ENCODE measurements around the gene SHISA7. TPM values are rescaled to one million over a fixed set of nuclear protein-coding genes. Genes with fewer than 3 reads are reported as not detected.
"Not testable (repeated sequence)": the region's sequence is repeated elsewhere in the genome, so short reads cannot be mapped to it uniquely, and the experiment has no call there.

Gene SHISA7
- total RNA-seq, 1 donor from 2014 or later = not detected

DNA sequence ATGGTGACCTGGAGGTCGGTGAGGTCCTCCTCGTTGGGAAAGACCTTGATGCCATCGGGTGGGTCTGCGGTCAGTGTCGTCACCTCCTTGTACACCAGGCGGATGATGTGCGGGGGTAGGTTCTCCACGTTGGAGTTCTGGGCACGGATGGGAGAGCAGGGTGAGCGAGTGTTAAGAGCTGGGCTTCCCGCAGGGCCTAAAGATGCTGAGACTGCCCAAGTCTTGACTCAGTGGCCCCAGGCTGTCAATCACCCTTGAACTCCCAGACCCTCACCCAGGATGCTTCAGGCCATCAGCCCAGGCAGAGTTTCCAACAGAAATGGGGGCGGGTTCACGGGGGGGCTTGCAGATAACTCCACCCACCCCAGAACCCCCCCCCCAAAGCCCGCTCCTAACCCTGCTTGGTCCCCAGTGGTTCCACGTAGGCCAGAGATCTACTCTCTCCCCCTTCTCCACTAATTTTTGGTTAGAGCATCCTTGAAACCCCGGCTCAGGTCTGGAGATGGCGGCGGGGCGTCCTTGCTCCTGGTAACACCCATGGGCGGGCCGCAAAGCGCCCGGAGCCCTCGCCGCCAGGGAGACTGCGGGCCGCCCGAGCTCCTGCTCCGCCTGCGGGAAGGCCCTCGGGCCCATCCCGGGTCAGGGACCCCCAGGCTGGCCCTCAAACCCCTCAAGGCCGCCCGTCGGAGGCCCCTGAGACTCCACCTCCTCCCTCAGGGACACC, 36.1 kb downstream of the SHISA7 start:
- peaks cover 16% of the 10 kb centered on the region for H3K9me3 Mint-ChIP-seq
- H3K4me3 Mint-ChIP-seq (ENCODE audit: low read depth) = peak overlapping the region; percentile 91
- no peak for DNase-seq (ENCODE audit: low spot score)

GRCh38 chr19:55406091-55406825, 36.8 kb downstream of the SHISA7 start:
- peak overlapping the region; percentile 91 for H3K4me3 Mint-ChIP-seq (ENCODE audit: low read depth)
- H3K27ac Mint-ChIP-seq = peak overlapping the region; percentile 81
- H3K36me3 Mint-ChIP-seq (ENCODE audit: low read depth) = peaks cover 64% of the 10 kb centered on the region
- intact Hi-C loops (cut with micrococcal nuclease) = loop anchor here (2.0 kb wide), 1 partner anchor 21 kb away; the partner anchor contains the start of genes RPL28 and TMEM238
- H3K9me3 Mint-ChIP-seq = peaks cover 16% of the 10 kb centered on the region
- DNase-seq (ENCODE audit: low spot score) = no peak
- H3K27me3 Mint-ChIP-seq (ENCODE audit: low read depth) = peaks cover 1% of the 10 kb centered on the region
- H3K4me1 Mint-ChIP-seq (ENCODE audit: low read depth) = peaks cover 23% of the 10 kb centered on the region

More for the DNA sequence above, 36.1 kb downstream of the SHISA7 start:
- peak overlapping the region; percentile 81 for H3K27ac Mint-ChIP-seq
- intact Hi-C loops (cut with micrococcal nuclease) = loop anchor here (2.0 kb wide), 1 partner anchor 22 kb away; the partner anchor contains the start of genes RPL28 and TMEM238
- peaks cover 60% of the 10 kb centered on the region for H3K36me3 Mint-ChIP-seq (ENCODE audit: low read depth)
- H3K4me1 Mint-ChIP-seq (ENCODE audit: low read depth) = peaks cover 23% of the 10 kb centered on the region
- H3K27me3 Mint-ChIP-seq (ENCODE audit: low read depth) = peaks cover 4% of the 10 kb centered on the region

GRCh38 chr19:55405638-55406037, 37.5 kb downstream of the SHISA7 start:
- Mint-ChIP-seq H3K27ac (peak overlapping the region; percentile 65), H3K4me1 (ENCODE audit: low read depth) (peaks cover 23% of the 10 kb centered on the region), H3K27me3 (ENCODE audit: low read depth) (no peaks in the 10 kb centered on the region), H3K9me3 (peaks cover 16% of the 10 kb centered on the region), H3K36me3 (ENCODE audit: low read depth) (peaks cover 70% of the 10 kb centered on the region), H3K4me3 (ENCODE audit: low read depth) (peak overlapping the region; percentile 91)
- DNase-seq (ENCODE audit: low spot score) = no peak
- intact Hi-C loops (cut with micrococcal nuclease) = loop anchor here (2.0 kb wide), 1 partner anchor 21 kb away; the partner anchor contains the start of genes RPL28 and TMEM238

GRCh38 chr19:55402509-55402908, 40.6 kb downstream of the SHISA7 start:
- no peak for DNase-seq (ENCODE audit: low spot score)
- Mint-ChIP-seq H3K27ac (no peak overlapping the region), H3K4me1 (ENCODE audit: low read depth) (peaks cover 29% of the 10 kb centered on the region), H3K36me3 (ENCODE audit: low read depth) (peaks cover 63% of the 10 kb centered on the region), H3K27me3 (ENCODE audit: low read depth) (no peaks in the 10 kb centered on the region), H3K9me3 (no peaks in the 10 kb centered on the region), H3K4me3 (ENCODE audit: low read depth) (no peak overlapping the region)
- intact Hi-C loops (cut with micrococcal nuclease) = no loop called here

GRCh38 chr19:55401390-55401789, 41.7 kb downstream of the SHISA7 start:
- intact Hi-C loops (cut with micrococcal nuclease); H3K4me3 Mint-ChIP-seq (ENCODE audit: low read depth); H3K27me3 Mint-ChIP-seq (ENCODE audit: low read depth); DNase-seq (ENCODE audit: low spot score); H3K27ac Mint-ChIP-seq; H3K9me3 Mint-ChIP-seq: not testable (repeated sequence)
- Mint-ChIP-seq H3K36me3 (ENCODE audit: low read depth) (peaks cover 54% of the 10 kb centered on the region), H3K4me1 (ENCODE audit: low read depth) (peaks cover 26% of the 10 kb centered on the region)

DNA sequence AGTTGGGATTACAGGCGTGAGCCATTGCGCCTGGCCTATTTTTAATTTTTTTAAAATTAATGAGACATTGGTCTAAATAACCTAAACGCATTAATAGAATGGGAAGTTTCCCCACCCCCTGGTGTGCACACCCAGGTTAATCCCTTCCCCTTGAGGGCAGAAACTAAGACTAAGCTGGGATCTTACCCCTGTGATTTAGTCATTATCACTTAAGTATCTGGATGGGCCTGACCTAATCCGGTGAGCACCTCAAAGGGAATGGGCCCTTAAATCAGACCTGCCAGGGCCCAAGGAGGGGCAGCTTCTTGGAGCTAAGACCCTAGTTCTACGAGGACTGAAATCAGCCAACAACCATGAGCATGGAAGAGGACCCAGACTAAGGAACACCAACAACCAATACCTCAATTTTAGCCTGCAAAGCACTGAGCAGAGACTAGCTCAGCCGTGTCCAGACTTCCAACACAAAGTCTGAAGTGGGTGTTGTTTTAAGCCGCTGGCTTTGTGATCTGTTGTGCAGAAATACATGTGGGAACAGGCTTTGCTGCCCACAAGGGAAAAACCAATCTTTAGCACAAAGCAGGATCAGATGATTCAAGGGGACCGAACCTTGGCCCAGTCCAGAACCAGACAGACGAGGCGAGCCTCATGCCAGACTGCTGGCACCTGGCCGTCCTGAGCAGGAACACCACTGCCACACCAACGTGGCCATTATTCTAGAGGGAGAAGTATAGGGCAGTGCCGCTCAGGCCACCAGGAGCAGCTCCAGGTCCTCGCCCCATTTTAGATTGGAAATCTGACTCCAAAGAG, 42.6 kb downstream of the SHISA7 start:
- no peak for DNase-seq (ENCODE audit: low spot score)
- intact Hi-C loops (cut with micrococcal nuclease) = no loop called here
- Mint-ChIP-seq H3K4me3 (ENCODE audit: low read depth) (no peak overlapping the region), H3K9me3 (no peaks in the 10 kb centered on the region), H3K36me3 (ENCODE audit: low read depth) (peaks cover 44% of the 10 kb centered on the region), H3K27me3 (ENCODE audit: low read depth) (no peaks in the 10 kb centered on the region), H3K27ac (no peak overlapping the region), H3K4me1 (ENCODE audit: low read depth) (peaks cover 17% of the 10 kb centered on the region)

DNA sequence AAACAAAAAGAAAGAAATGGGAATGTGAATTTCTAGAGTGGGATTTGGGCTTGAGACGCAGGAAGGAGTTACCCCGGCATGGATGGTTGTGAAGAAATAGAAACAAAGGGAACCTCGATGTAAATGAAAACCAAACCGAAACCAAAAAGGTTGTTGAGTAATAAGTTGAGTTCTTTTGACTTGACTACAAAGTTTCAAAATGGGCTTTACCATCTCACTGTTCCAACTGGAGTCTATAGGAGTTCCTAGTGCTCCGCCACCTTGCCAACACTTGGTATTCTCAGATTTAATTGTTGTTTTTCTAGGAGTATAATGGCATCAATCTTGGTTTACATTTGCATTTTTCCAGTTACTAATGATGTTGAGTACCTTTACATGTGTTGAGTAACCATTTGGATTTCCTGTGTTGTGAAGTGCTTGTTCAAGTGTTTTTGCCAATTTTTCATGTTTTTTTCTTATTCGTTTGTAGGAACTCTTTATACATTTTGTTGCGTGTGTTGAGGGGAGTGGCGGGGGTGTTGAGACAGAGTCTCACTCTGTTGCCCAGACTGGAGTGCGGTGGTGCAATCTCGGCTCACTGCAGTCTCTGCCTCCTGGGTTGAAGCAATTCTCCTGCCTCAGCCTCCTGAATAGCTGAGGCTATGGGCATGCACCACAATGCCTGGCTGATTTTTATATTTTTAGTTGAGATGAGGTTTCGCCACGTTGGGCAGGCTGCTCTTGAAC, 44.7 kb downstream of the SHISA7 start:
- Mint-ChIP-seq H3K36me3 (ENCODE audit: low read depth) (peaks cover 32% of the 10 kb centered on the region), H3K27me3 (ENCODE audit: low read depth) (no peaks in the 10 kb centered on the region), H3K4me3 (ENCODE audit: low read depth) (no peak overlapping the region), H3K4me1 (ENCODE audit: low read depth) (peaks cover 15% of the 10 kb centered on the region), H3K9me3 (no peaks in the 10 kb centered on the region), H3K27ac (peak overlapping the region; percentile 75)
- intact Hi-C loops (cut with micrococcal nuclease) = no loop called here
- DNase-seq (ENCODE audit: low spot score) = no peak

DNA sequence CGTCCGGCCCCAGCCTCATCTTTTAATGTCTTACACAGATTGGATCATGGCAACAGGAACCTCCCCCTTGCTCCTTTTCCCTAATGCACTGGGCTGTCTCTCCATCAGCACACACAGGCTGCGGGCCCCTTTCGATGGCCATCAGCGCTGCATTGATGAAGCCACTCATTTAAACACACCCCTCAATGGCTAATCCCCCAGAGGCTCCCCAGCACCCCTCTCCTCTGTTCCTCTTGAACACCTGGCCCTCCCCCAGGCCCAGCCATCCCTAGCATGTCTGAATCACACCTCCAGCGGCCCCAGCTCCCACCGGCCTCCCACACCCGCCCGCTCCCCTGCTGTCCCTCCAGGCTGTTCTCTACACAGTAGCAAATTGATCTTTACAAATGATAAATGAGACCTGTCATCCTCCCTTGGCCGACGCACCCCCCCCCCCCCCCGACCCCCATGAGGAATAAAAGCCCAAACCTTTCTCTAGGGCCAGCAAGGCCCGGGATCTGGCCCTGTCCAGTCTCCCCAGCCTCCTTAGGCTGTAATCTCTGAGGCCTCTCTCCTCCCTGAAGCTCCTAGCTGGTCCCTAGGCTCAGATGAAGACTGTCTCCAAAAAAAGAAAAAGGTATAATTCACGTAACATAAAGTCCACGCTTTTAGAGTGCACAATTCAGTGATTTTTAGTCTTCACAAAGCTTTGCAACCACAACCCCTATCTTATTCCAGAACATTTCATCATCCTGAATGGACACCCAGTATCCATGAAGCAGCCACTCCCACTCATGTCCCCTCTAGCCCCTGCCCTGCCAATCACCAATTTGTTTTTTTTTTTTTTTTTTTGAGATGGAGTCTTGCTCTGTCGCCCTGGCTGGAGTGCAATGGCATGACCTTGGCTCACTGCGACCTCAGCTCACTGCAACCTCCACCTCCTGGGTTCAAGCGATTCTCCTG, 50.0 kb downstream of the SHISA7 start:
- no peak for DNase-seq (ENCODE audit: low spot score)
- H3K9me3 Mint-ChIP-seq = no peaks in the 10 kb centered on the region
- H3K36me3 Mint-ChIP-seq (ENCODE audit: low read depth) = peaks cover 32% of the 10 kb centered on the region
- no peak overlapping the region for H3K4me3 Mint-ChIP-seq (ENCODE audit: low read depth)
- intact Hi-C loops (cut with micrococcal nuclease) = no loop called here
- no peaks in the 10 kb centered on the region for H3K27me3 Mint-ChIP-seq (ENCODE audit: low read depth)
- no peak overlapping the region for H3K27ac Mint-ChIP-seq
- H3K4me1 Mint-ChIP-seq (ENCODE audit: low read depth) = peaks cover 8% of the 10 kb centered on the region

- intact Hi-C loops (cut with micrococcal nuclease) = no loop called here
- Mint-ChIP-seq H3K4me1 (ENCODE audit: low read depth) (peaks cover 15% of the 10 kb centered on the region), H3K27me3 (ENCODE audit: low read depth) (no peaks in the 10 kb centered on the region), H3K36me3 (ENCODE audit: low read depth) (peaks cover 44% of the 10 kb centered on the region), H3K9me3 (no peaks in the 10 kb centered on the region), H3K27ac (no peak overlapping the region), H3K4me3 (ENCODE audit: low read depth) (no peak overlapping the region)
- DNase-seq (ENCODE audit: low spot score) = no peak
These were observed 51.1 kb downstream of the SHISA7 start for GRCh38 chr19:55391702-55392615.

DNA sequence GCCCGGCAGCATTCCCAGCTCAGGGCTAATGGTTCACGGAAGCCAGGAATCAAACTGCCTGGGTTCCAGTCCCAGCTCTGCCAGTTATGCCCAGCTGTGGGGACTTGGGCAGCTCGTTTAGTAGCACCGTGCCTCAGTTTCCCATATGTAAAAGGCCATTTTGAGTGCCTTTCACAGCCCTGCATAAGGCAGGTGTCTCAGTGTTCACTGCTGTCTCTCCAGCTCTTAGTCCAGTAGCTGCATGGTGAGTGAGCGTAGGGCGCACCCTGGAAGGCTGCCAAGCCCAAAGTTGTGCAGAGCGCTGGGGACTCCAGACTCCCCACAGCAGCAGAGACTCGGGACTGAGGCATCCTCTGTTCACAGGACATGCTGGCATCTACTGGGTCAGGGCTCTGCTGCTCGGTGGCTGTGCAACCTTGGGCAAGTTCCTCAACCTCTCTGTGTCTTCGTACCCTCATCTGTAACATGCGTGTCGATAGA, 51.9 kb downstream of the SHISA7 start:
- H3K4me1 Mint-ChIP-seq (ENCODE audit: low read depth) = peaks cover 17% of the 10 kb centered on the region

More for the DNA sequence above, 51.9 kb downstream of the SHISA7 start:
- H3K4me3 Mint-ChIP-seq (ENCODE audit: low read depth) = no peak overlapping the region
- intact Hi-C loops (cut with micrococcal nuclease) = no loop called here
- no peaks in the 10 kb centered on the region for H3K27me3 Mint-ChIP-seq (ENCODE audit: low read depth)
- H3K27ac Mint-ChIP-seq = no peak overlapping the region
- H3K36me3 Mint-ChIP-seq (ENCODE audit: low read depth) = peaks cover 51% of the 10 kb centered on the region
- no peak for DNase-seq (ENCODE audit: low spot score)
- H3K9me3 Mint-ChIP-seq = no peaks in the 10 kb centered on the region
